Sigmoid colon (tissue), 4 donors: ENCODE measurements around the gene ACADM.

Experiments used
- CTCF ChIP-seq, 4 experiments: fragments of 450-650 bp in 3 of 4; fragments of 200-600 bp in 1 of 4; IDR thresholded peaks; one replicate each; pipeline ENCODE4 v1.5.1; 2016 to 2019; ENCODE audit warnings: antibody characterized with exemption in 4 of 4, mild to moderate bottlenecking in 3 of 4, moderate library complexity in 2 of 4
- POLR2A ChIP-seq, 2 donors: fragments of 450-650 bp; IDR thresholded peaks; one replicate each; pipeline ENCODE4 v1.6.1; 2016; ENCODE audit warnings: antibody characterized with exemption in 2 of 2, mild to moderate bottlenecking in 2 of 2, moderate library complexity in 2 of 2
- POLR2AphosphoS5 ChIP-seq, 4 donors: sonication (generic); formaldehyde crosslinking; IDR thresholded peaks; one replicate each; pipeline ENCODE4 v1.6.1; 2017; ENCODE audit warnings: antibody characterized with exemption in 4 of 4

DNA sequence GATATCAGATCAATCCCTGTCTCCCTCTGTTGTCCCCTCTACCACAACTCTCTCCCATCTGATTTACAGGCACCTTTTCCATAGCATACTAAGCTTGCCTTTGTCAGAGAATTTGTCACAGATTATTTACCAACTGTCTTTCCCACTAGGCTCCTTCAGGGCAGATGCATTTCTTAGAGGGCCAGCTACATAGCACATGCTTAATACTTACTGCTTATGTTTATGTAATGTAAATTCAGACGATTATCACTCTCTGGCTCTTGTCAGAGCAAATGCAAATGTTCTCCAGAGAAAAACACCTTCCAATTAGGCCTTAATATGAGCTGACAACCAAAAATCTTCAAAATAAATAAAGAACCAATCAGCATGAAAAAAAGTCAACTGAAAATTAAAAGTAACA is 46.3 kb downstream of the ACADM start:
- no peak for TF ChIP-seq CTCF (IDR thresholded peaks at IDR 0.05)
- no peak for TF ChIP-seq POLR2AphosphoS5 (IDR thresholded peaks at IDR 0.05)
- no peak for TF ChIP-seq POLR2A (IDR thresholded peaks at IDR 0.05)
